Measurements from ENCODE around the gene GABPB2.

Gene GABPB2

GRCh38 chr1:151165281-151165737 lies 94.7 kb downstream of the GABPB2 start:
- Histone ChIP-seq H3K4me1 (ENCODE audit: control insufficient read depth, insufficient read depth, low read length) (peaks cover 6% of the 10 kb centered on the region; the same call in 1 of the 2 replicates), H3K27ac (ENCODE audit: extremely low read depth, low read depth, low read length) (peak overlapping the region; percentile 63), H3K4me3 (ENCODE audit: low read depth, low read length) (peak overlapping the region; percentile 82), H3K9me3 (ENCODE audit: control insufficient read depth, insufficient read depth, low read depth, low read length) (no peaks in the 10 kb centered on the region), H3K36me3 (ENCODE audit: control insufficient read depth in 2 of 2, insufficient read depth in 1 of 2, low read length in 2 of 2) (peaks cover 17 to 53% of the 10 kb centered on the region in 2 experiments)
- CTCF ChIA-PET = interaction anchor here (0.6 to 1.8 kb wide), 3 partner anchors 9 to 141 kb away, joined by 3 to 9 read pairs (median 4); partner anchors contain the start of gene TNFAIP8L2
- POLR2A ChIA-PET = interaction anchor here (0.8 to 3.3 kb wide), 9 partner anchors 9 to 159 kb away, joined by 3 to 23 read pairs (median 4); partner anchors contain the start of genes MINDY1, TMOD4, TNFAIP8L2 and VPS72
- TF ChIP-seq HOXA7 (CRISPR knock-in tag; IDR thresholded peaks at IDR 0.05; ENCODE audit: borderline replicate concordance) (no peak), ZNF521 (tag by site-specific recombination; IDR thresholded peaks at IDR 0.05) (no peak), ZBTB10 (tag by site-specific recombination; IDR thresholded peaks at IDR 0.05) (peak; percentile 50; the same call in 1 of the 2 replicates), ZNF558 (tag by site-specific recombination; IDR thresholded peaks at IDR 0.05) (0 out of 2 replicates have a peak, but pooled peaks have one; percentile 4), ZFP3 (tag by site-specific recombination; IDR thresholded peaks at IDR 0.05; ENCODE audit: low read depth) (no peak), IKZF3 (tag by site-specific recombination; IDR thresholded peaks at IDR 0.05) (peak; percentile 80), ZNF639 (tag by site-specific recombination; IDR thresholded peaks at IDR 0.05) (peak; percentile 30; the same call in 1 of the 2 replicates), KLF16 (tag by site-specific recombination; IDR thresholded peaks at IDR 0.05) (peak; percentile 81; the same call in 1 of the 2 replicates), ZEB2 (tag by site-specific recombination; IDR thresholded peaks at IDR 0.05) (peak; percentile 39; the same call in 1 of the 2 replicates), ZSCAN23 (tag by site-specific recombination; IDR thresholded peaks at IDR 0.05) (0 out of 2 replicates have a peak, but pooled peaks have one; percentile 24), ZBTB20 (tag by site-specific recombination; IDR thresholded peaks at IDR 0.05) (peak; percentile 83), ZNF398 (tag by site-specific recombination; IDR thresholded peaks at IDR 0.05) (peak; percentile 98), ZNF544 (tag by site-specific recombination; IDR thresholded peaks at IDR 0.05) (no peak), GLIS1 (tag by site-specific recombination; IDR thresholded peaks at IDR 0.05) (0 out of 2 replicates have a peak, but pooled peaks have one; percentile 27), PRDM10 (tag by site-specific recombination; IDR thresholded peaks at IDR 0.05) (peak; percentile 99), ZNF324 (tag by site-specific recombination; IDR thresholded peaks at IDR 0.05) (peak; percentile 63; the same call in 1 of the 2 replicates), ZBTB21 (tag by site-specific recombination; IDR thresholded peaks at IDR 0.05) (peak; percentile 28), ZSCAN4 (tag by site-specific recombination; IDR thresholded peaks at IDR 0.05) (0 out of 2 replicates have a peak, but pooled peaks have one; percentile 16), ZNF843 (tag by site-specific recombination; IDR thresholded peaks at IDR 0.05) (peak; percentile 51; the same call in 1 of the 2 replicates), ZBTB17 (tag by site-specific recombination; IDR thresholded peaks at IDR 0.05) (no peak), TRIM28 (IDR thresholded peaks at IDR 0.05; ENCODE audit: borderline replicate concordance, low read length) (0 out of 2 replicates have a peak, but pooled peaks have one; percentile 80), ZNF148 (tag by site-specific recombination; IDR thresholded peaks at IDR 0.05; ENCODE audit: borderline replicate concordance) (no peak), GFI1B (tag by site-specific recombination; IDR thresholded peaks at IDR 0.05) (peak; percentile 71), ZNF423 (tag by site-specific recombination; IDR thresholded peaks at IDR 0.05) (peak; percentile 97), SP3 (tag by site-specific recombination; IDR thresholded peaks at IDR 0.05) (peak; percentile 73; the same call in 1 of the 2 replicates)

Measured in HEK293 (cell line).